OCI-LY7 (cell line): Measurements from ENCODE around the gene PPP4R2. TPM values are rescaled to one million over a fixed set of nuclear protein-coding genes. Genes with fewer than 3 reads are reported as not detected.

ENCODE experiments used
- BruUV-seq: library from RNA; stranded (reverse); fragments of 400-500 nt; replicated peaks from 2 replicates; lab custom pipeline; 2021; lab: Mats Ljungman, UMichigan
- CTCF ChIA-PET: fragments of 300-600 bp; sonication (Branson Sonifier 250); formaldehyde crosslinking; loops from one replicate; lab custom pipeline; 2022; ENCODE audit warnings: antibody characterized with exemption; ENCODE audit not compliant: unreplicated experiment; lab: Charles Lee
- POLR2A ChIA-PET: fragments of 300-600 bp; sonication (Branson Sonifier 250); formaldehyde crosslinking; loops from one replicate; lab custom pipeline; 2022; ENCODE audit warnings: antibody characterized with exemption; lab: Charles Lee
- DNase-seq: peaks from one replicate; pipeline ENCODE4 v3.0.0-alpha.2; 2015; ENCODE audit warnings: low spot score
- H2AFZ ChIP-seq: fragments of 200-600 bp; sonication (generic), shearing (Covaris generic); 2 replicates; pipeline ENCODE4 v1.6.1; 2014; ENCODE audit warnings: mild to moderate bottlenecking, antibody characterized with exemption, low read length, moderate library complexity
- H3K27ac ChIP-seq: fragments of 200-600 bp; sonication (generic); 2 replicates; pipeline ENCODE4 v1.5.1; 2014; ENCODE audit warnings: mixed run types, low read depth, mild to moderate bottlenecking, moderate library complexity, low read length, inconsistent platforms; ENCODE audit not compliant: poor library complexity, severe bottlenecking
- H3K36me3 ChIP-seq: fragments of 200-600 bp; sonication (generic); 2 replicates; pipeline ENCODE4 v1.6.1; 2014; ENCODE audit warnings: mild to moderate bottlenecking, antibody characterized with exemption, low read length, moderate library complexity, mixed read lengths; ENCODE audit not compliant: insufficient read depth
- H3K4me1 ChIP-seq: fragments of 200-600 bp; sonication (generic); 2 replicates; pipeline ENCODE4 v1.5.1; 2014; ENCODE audit warnings: mild to moderate bottlenecking, low read length; ENCODE audit not compliant: insufficient read depth, poor library complexity, severe bottlenecking
- H3K4me2 ChIP-seq: fragments of 200-600 bp; sonication (generic); 2 replicates; pipeline ENCODE4 v1.6.1; 2014; ENCODE audit warnings: mild to moderate bottlenecking, low read length
- H3K4me3 ChIP-seq: fragments of 200-600 bp; sonication (generic); 2 replicates; pipeline ENCODE4 v1.5.1; 2014; ENCODE audit warnings: mild to moderate bottlenecking, low read depth, low read length; ENCODE audit not compliant: poor library complexity, severe bottlenecking
- H3K79me2 ChIP-seq: fragments of 200-600 bp; sonication (generic); 2 replicates; pipeline ENCODE4 v1.6.1; 2016; ENCODE audit warnings: low read depth, mild to moderate bottlenecking, low read length, moderate library complexity, mixed read lengths; ENCODE audit not compliant: insufficient read depth
- H3K9me2 ChIP-seq: fragments of 200-600 bp; sonication (generic); 2 replicates; pipeline ENCODE4 v1.6.1; 2016; ENCODE audit warnings: mild to moderate bottlenecking, low read length, mixed read lengths; ENCODE audit not compliant: insufficient read depth
- H3K9me3 ChIP-seq: fragments of 200-600 bp; sonication (generic); 2 replicates; pipeline ENCODE4 v1.6.1; 2014; ENCODE audit warnings: mild to moderate bottlenecking, mixed run types, low read length, mixed read lengths
- H4K20me1 ChIP-seq: fragments of 200-600 bp; sonication (generic); 2 replicates; pipeline ENCODE4 v1.6.1; 2014; ENCODE audit warnings: mild to moderate bottlenecking, antibody characterized with exemption, low read length, moderate library complexity, mixed read lengths; ENCODE audit not compliant: insufficient read depth
- EZH2phosphoT487 ChIP-seq: fragments of 200-600 bp; sonication (generic); IDR thresholded peaks from 2 replicates; pipeline ENCODE4 v1.6.1; 2018; ENCODE audit warnings: low read depth, borderline replicate concordance, mild to moderate bottlenecking, mixed run types, antibody characterized with exemption, low read length, moderate library complexity, mixed read lengths
- intact Hi-C: fragments of 100-400 bp; cut with micrococcal nuclease; formaldehyde crosslinking; loops from one replicate; pipeline ENCODE4 v1.10.0; 2022; ENCODE audit not compliant: unreplicated experiment
- total RNA-seq, 2 experiments: library from RNA; depleted of rRNA in 1 of 2; stranded (reverse); fragments of >200 nt in 1 of 2; shearing (Covaris generic) in 1 of 2; gene quantifications; 2 replicates each; pipeline ENCODE4 v1.2.3, GENCODE V29; 2014 to 2022
- TF ChIP-seq, protein P1 (sequence below): fragments of 200-600 bp; sonication (generic); conservative IDR thresholded peaks from 2 replicates; pipeline ENCODE4 v1.5.1; 2014; ENCODE audit warnings: mild to moderate bottlenecking, antibody characterized with exemption, low read length, moderate library complexity, mixed read lengths

PPP4R2 gene
- total RNA-seq, 2 experiments from 2014 or later = 52.0 to 99.5 TPM

GRCh38 chr3:73045391-73045790 is 48.8 kb downstream of the PPP4R2 start:
- POLR2A ChIA-PET = interaction anchor here (0.7 to 1.0 kb wide), 5 partner anchors 12 to 236 kb away, joined by 3 to 5 read pairs (median 4); no protein-coding TSS in a partner anchor
- H4K20me1 ChIP-seq = peaks cover 53% of the 10 kb centered on the region
- peaks cover 37% of the 10 kb centered on the region for H3K36me3 ChIP-seq
- TF ChIP-seq EZH2phosphoT487 = no peak
- TF ChIP-seq, protein P1, sequence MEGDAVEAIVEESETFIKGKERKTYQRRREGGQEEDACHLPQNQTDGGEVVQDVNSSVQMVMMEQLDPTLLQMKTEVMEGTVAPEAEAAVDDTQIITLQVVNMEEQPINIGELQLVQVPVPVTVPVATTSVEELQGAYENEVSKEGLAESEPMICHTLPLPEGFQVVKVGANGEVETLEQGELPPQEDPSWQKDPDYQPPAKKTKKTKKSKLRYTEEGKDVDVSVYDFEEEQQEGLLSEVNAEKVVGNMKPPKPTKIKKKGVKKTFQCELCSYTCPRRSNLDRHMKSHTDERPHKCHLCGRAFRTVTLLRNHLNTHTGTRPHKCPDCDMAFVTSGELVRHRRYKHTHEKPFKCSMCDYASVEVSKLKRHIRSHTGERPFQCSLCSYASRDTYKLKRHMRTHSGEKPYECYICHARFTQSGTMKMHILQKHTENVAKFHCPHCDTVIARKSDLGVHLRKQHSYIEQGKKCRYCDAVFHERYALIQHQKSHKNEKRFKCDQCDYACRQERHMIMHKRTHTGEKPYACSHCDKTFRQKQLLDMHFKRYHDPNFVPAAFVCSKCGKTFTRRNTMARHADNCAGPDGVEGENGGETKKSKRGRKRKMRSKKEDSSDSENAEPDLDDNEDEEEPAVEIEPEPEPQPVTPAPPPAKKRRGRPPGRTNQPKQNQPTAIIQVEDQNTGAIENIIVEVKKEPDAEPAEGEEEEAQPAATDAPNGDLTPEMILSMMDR = no peak
- no TSS peak for BruUV-seq
- no peaks in the 10 kb centered on the region for H3K9me2 ChIP-seq
- CTCF ChIA-PET = interaction anchor here (0.6 kb wide), 1 partner anchor 31 kb away, joined by 3 read pairs; no protein-coding TSS in a partner anchor
- no peak overlapping the region for H3K4me2 ChIP-seq
- H3K79me2 ChIP-seq = peaks cover 100% of the 10 kb centered on the region
- H2AFZ ChIP-seq = no peak overlapping the region
- DNase-seq = no peak
- H3K27ac ChIP-seq = no peak overlapping the region
- no peak overlapping the region for H3K4me3 ChIP-seq
- intact Hi-C loops = no loop called here
- no peaks in the 10 kb centered on the region for H3K9me3 ChIP-seq
- no peaks in the 10 kb centered on the region for H3K4me1 ChIP-seq

- no peak for DNase-seq
- intact Hi-C loops = no loop called here
- peaks cover 99% of the 10 kb centered on the region for H3K79me2 ChIP-seq
- no peak overlapping the region for H3K4me2 ChIP-seq
- no TSS peak for BruUV-seq
- no peak overlapping the region for H3K4me3 ChIP-seq
- H3K9me3 ChIP-seq = no peaks in the 10 kb centered on the region
- H3K4me1 ChIP-seq = no peaks in the 10 kb centered on the region
- H3K9me2 ChIP-seq = no peaks in the 10 kb centered on the region
- peaks cover 42% of the 10 kb centered on the region for H3K36me3 ChIP-seq
- no peak overlapping the region for H3K27ac ChIP-seq
- peaks cover 53% of the 10 kb centered on the region for H4K20me1 ChIP-seq
- H2AFZ ChIP-seq = no peak overlapping the region
- CTCF ChIA-PET = no interaction called here
- TF ChIP-seq, protein P1 = no peak
- no peak for TF ChIP-seq EZH2phosphoT487
- POLR2A ChIA-PET = interaction anchor here (0.9 kb wide), 1 partner anchor 11 kb away, joined by 5 read pairs; no protein-coding TSS in a partner anchor
Observed at GRCh38 chr3:73046195-73046594, 49.6 kb downstream of the PPP4R2 start.

DNA sequence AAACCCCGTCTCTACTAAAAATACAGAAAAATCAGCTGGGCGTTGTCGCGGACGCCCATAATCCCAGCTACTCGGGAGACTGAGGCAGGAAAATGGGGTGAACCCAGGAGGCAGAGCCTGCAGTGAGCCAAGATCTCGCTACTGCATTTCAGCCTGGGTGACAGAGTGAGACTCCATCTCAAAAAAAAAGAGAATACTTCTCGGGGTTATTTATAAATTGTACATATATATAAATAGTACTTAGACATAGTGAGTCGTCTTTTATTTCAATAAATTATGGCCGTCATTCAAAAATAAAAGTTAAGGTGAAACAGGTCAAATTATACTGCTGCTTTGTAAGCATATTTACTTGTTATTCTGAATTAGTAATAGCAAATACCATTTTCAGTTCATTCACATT is 52.7 kb downstream of the PPP4R2 start:
- Histone ChIP-seq H4K20me1 (peaks cover 39% of the 10 kb centered on the region), H3K9me2 (no peaks in the 10 kb centered on the region), H3K36me3 (peaks cover 51% of the 10 kb centered on the region), H3K4me1 (no peaks in the 10 kb centered on the region), H2AFZ (no peak overlapping the region), H3K79me2 (peaks cover 86% of the 10 kb centered on the region), H3K9me3 (no peaks in the 10 kb centered on the region), H3K4me2 (no peak overlapping the region), H3K27ac (no peak overlapping the region), H3K4me3 (no peak overlapping the region)
- ChIA-PET CTCF (no interaction called here), POLR2A (no interaction called here)
- TF ChIP-seq, protein P1 = no peak
- no peak for TF ChIP-seq EZH2phosphoT487
- intact Hi-C loops = no loop called here
- DNase-seq = no peak
- no TSS peak for BruUV-seq
